Activated CD8-positive, alpha-beta T cell treated with anti-CD3 and anti-CD28 coated beads, Interleukin-2, amount 10 ng/mL, durations not matched to agents 7 days and 5 days (primary cell): Measurements from ENCODE around the gene JUN. TPM values are rescaled to one million over a fixed set of nuclear protein-coding genes. Genes with fewer than 3 reads are reported as not detected.

Source experiments
- ATAC-seq: fragments of 150-1000 bp; cut with Tn5 transposase; one replicate; pipeline ENCODE4 v1.10.0; 2021; ENCODE audit warnings: moderate library complexity
- CTCF ChIA-PET: fragments of 350-600 bp; sonication (Branson Sonifier 250); formaldehyde crosslinking; loops from one replicate; lab custom pipeline; 2021; ENCODE audit warnings: antibody characterized with exemption; lab: Charles Lee
- POLR2A ChIA-PET: fragments of 350-600 bp; sonication (Branson Sonifier 250); formaldehyde crosslinking; loops from one replicate; lab custom pipeline; 2021; ENCODE audit warnings: antibody characterized with exemption; lab: Charles Lee
- DNase-seq: peaks from one replicate; pipeline ENCODE4 v3.0.0-alpha.2; 2020
- H3K27ac Mint-ChIP-seq: one replicate; pipeline ENCODE4 v1.8.0; 2021; ENCODE audit warnings: mild to moderate bottlenecking, mixed read lengths
- H3K27me3 Mint-ChIP-seq: one replicate; pipeline ENCODE4 v1.8.0; 2021; ENCODE audit warnings: low read depth, mixed read lengths
- H3K36me3 Mint-ChIP-seq: one replicate; pipeline ENCODE4 v1.8.0; 2021; ENCODE audit warnings: low read depth, mixed read lengths
- H3K4me1 Mint-ChIP-seq: one replicate; pipeline ENCODE4 v1.8.0; 2021; ENCODE audit warnings: low read depth, mixed read lengths
- H3K4me3 Mint-ChIP-seq: one replicate; pipeline ENCODE4 v1.8.0; 2021; ENCODE audit warnings: mild to moderate bottlenecking, mixed read lengths
- H3K9me3 Mint-ChIP-seq: one replicate; pipeline ENCODE4 v1.8.0; 2022; ENCODE audit warnings: mixed read lengths; ENCODE audit not compliant: insufficient read depth
- total RNA-seq, 2 experiments: library from RNA; stranded (reverse); gene quantifications; one replicate each; pipeline ENCODE4 v1.2.3, GENCODE V29; 2021

Gene JUN
- total RNA-seq, 2 experiments from 2014 or later, result 107 to 110 TPM

DNA sequence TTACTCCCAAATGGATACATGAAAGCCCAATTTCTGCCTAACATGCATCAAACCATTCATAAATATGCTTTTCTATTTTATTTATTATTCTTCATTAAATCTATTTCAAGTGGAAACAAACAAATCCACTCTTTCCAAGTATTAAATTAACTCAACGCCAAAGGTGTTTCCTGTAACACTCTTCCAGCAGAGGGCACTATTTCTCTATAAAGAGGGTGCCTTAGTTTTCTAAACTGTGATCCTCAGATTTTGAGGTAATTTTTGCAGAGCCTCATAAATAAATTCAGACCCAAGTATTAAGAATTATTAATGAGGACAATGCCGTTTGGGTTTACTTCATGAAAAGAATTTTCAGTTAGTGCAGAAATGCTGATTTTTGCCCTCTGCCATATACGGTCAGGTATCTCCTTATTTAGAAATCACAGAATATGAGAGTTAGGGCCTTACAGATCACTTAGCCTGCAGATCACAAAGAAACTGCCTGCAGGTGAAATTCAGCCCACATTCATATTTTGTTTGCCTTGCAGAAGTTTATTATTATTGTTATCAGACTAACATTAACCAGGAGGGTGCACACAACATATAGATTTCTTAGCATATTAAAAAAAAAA, 43.9 kb downstream of the JUN start:
- ATAC-seq (peak; percentile 55), DNase-seq (peak; percentile 53)
- Mint-ChIP-seq H3K27ac (no peak overlapping the region), H3K4me3 (no peak overlapping the region), H3K27me3 (peaks cover 8% of the 10 kb centered on the region), H3K36me3 (no peaks in the 10 kb centered on the region), H3K4me1 (peaks cover 14% of the 10 kb centered on the region), H3K9me3 (no peaks in the 10 kb centered on the region)
- ChIA-PET POLR2A (interaction anchor here (0.5 kb wide), 1 partner anchor 1075 kb away, joined by 3 read pairs; no protein-coding TSS in a partner anchor), CTCF (interaction anchor here (1.0 to 4.1 kb wide), 4 partner anchors 33 to 959 kb away, joined by 3 to 25 read pairs (median 6); no protein-coding TSS in a partner anchor)

DNA sequence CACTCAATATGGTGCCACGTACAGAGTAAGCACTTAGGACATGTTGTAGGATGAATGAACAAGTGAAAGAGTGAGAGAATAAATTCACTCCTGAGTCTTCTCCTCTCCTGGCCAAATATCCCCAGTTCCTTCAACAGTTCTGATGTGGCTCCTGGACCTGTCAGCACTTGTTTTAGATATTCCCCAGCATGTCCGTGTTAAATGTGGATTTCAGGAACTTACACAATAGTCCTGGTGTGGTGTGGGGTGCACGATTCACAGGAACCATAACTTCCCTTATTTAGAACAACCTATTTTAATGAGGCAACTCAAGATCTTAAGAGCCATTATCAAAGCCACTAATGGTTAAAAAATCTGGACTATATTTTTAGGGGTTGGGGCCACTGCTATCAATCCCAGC, 45.0 kb downstream of the JUN start:
- no peak for DNase-seq
- peaks cover 2% of the 10 kb centered on the region for H3K27me3 Mint-ChIP-seq
- H3K36me3 Mint-ChIP-seq, result no peaks in the 10 kb centered on the region
- POLR2A ChIA-PET, result no interaction called here
- no peak overlapping the region for H3K4me3 Mint-ChIP-seq
- H3K27ac Mint-ChIP-seq, result no peak overlapping the region
- peaks cover 14% of the 10 kb centered on the region for H3K4me1 Mint-ChIP-seq
- no peaks in the 10 kb centered on the region for H3K9me3 Mint-ChIP-seq
- CTCF ChIA-PET, result interaction anchor here (0.7 to 4.1 kb wide), 6 partner anchors 12 to 965 kb away, joined by 3 to 25 read pairs (median 4); no protein-coding TSS in a partner anchor
- ATAC-seq, result no peak

DNA sequence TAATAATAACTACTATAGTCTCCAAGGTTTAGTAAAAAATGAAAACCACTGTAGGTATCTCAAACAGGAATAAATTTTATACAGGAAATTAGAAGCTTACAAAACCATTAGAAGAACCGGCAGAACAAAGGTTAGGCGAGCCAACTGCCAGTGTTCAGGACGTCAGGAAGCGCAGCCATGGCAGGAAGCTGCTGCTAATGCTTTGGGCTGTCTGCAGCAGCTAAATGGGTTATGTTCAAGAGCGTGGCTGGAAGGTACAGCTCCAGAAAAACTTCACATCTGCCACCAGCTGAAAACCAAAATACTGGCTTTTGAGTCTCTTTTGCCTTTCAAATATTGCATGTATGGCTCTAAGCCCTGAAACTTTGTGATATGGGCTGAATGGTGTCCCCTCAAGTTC, 48.3 kb downstream of the JUN start:
- no peaks in the 10 kb centered on the region for H3K9me3 Mint-ChIP-seq
- H3K27ac Mint-ChIP-seq, result no peak overlapping the region
- no peaks in the 10 kb centered on the region for H3K27me3 Mint-ChIP-seq
- H3K4me1 Mint-ChIP-seq, result peaks cover 12% of the 10 kb centered on the region
- no peak overlapping the region for H3K4me3 Mint-ChIP-seq
- H3K36me3 Mint-ChIP-seq, result no peaks in the 10 kb centered on the region
- POLR2A ChIA-PET, result no interaction called here
- CTCF ChIA-PET, result interaction anchor here (0.8 to 1.0 kb wide), 3 partner anchors 9 to 963 kb away, joined by 3 read pairs; no protein-coding TSS in a partner anchor
- ATAC-seq, result no peak
- no peak for DNase-seq

DNA sequence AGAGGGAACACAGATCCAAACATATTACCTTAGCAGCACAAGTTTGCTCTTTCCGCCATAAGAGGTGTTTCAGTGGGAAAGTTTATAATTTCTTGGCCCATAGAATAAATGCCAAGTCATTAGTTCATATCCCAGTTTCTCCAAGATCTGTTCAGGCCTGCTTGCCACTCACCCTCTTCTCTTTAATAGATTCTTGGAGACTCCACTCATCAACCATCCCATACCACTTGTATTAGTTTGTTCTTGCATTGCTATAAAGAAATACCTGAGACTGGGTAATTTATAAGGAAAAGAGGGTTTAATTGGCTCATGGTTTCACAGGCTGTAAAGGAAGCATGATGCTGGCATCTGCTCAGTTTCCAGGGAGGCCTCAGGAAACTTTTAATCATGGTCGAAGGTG, 49.2 kb downstream of the JUN start:
- Mint-ChIP-seq H3K27me3 (no peaks in the 10 kb centered on the region), H3K27ac (no peak overlapping the region), H3K4me1 (peaks cover 11% of the 10 kb centered on the region), H3K4me3 (no peak overlapping the region), H3K9me3 (no peaks in the 10 kb centered on the region), H3K36me3 (no peaks in the 10 kb centered on the region)
- no peak for DNase-seq
- CTCF ChIA-PET, result no interaction called here
- POLR2A ChIA-PET, result no interaction called here
- ATAC-seq, result no peak

DNA sequence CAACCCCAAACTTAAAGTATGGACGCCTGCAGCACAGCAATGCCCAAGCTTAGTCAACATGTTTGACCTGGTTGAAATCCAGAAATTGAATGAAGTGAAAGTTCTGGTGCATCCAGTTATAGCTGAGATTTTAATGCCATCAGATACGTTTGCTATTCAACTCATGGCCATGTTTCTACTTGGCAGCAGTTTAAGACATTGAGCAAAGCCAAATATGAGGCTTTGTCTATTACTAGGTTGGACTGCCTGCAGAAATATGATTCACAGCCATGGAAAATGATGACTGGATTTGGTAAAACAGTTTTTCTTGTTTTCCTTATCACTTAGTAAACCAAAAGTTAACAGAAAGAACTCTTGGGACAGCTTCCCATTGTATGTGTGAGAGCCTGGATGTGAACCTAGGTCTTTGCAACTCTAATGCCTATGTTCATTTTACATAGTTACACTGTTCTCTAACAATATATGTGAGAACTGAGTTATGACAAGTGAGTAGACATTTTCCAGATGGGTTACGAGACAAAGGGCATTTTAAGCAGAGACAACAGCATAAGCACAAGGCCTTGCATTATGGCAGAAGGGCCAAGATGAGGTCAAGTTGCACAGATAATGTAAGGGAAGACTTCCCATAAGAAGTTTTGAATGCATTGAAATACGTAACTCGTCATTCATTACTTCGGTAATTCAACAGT, 51.6 kb downstream of the JUN start:
- DNase-seq, result no peak
- no peak for ATAC-seq
- no peaks in the 10 kb centered on the region for H3K9me3 Mint-ChIP-seq
- H3K27ac Mint-ChIP-seq, result no peak overlapping the region
- POLR2A ChIA-PET, result interaction anchor here (0.6 kb wide), 1 partner anchor 753 kb away, joined by 3 read pairs; no protein-coding TSS in a partner anchor
- H3K27me3 Mint-ChIP-seq, result no peaks in the 10 kb centered on the region
- no peaks in the 10 kb centered on the region for H3K36me3 Mint-ChIP-seq
- H3K4me1 Mint-ChIP-seq, result peaks cover 16% of the 10 kb centered on the region
- CTCF ChIA-PET, result no interaction called here
- H3K4me3 Mint-ChIP-seq, result no peak overlapping the region

Other genes starting within 250 kb of the JUN start
- 10 to 100 TPM; 22.3 to 23.9 TPM for gene OMA1, start 237.3 kb downstream of the JUN start, total RNA-seq
- gene TACSTD2, start 206.8 kb downstream of the JUN start, total RNA-seq, result not detected
- gene MYSM1, start 84.0 kb downstream of the JUN start, total RNA-seq, result 10 to 100 TPM; 42.9 to 46.1 TPM